Measurements from ENCODE around the gene PCDHGA2.
"Not testable (repeated sequence)": the region's sequence is repeated elsewhere in the genome, so short reads cannot be mapped to it uniquely, and the experiment has no call there.

Gene PCDHGA2

DNA sequence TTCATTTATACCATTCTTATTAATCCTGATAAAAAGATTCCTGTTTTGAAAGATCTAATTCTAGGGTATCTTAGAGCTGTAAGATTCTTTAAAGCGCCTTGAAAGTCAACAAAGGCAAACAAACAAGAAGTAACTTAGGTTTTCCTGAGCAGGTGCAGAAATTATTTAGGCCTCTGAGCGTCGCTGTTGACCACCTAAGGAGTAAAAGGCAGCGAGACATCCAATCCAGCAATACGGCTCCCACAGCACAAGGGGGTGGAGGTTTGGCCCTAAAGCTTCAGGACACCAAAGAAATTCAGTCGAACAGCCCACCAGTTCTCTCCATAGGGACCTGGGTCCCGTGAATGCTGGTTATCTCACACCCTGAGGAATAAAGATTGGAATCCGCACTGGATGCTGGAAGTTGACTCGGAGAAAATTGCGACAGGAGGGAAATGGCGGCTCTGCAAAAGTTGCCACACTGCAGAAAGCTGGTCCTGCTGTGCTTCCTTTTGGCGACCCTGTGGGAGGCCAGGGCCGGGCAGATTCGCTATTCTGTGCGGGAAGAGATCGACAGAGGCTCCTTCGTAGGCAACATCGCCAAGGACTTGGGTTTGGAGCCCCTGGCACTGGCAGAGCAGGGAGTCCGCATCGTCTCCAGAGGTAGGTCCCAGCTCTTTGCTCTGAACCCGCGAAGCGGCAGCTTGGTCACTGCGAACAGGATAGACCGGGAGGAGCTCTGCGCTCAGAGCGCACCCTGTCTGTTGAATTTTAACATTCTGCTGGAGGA lies at the start of gene PCDHGA2:
Gene PCDHGA2 (plus strand): TSS at position 223 of the 769 bp plus-strand sequence.
- TF ChIP-seq, protein P1, sequence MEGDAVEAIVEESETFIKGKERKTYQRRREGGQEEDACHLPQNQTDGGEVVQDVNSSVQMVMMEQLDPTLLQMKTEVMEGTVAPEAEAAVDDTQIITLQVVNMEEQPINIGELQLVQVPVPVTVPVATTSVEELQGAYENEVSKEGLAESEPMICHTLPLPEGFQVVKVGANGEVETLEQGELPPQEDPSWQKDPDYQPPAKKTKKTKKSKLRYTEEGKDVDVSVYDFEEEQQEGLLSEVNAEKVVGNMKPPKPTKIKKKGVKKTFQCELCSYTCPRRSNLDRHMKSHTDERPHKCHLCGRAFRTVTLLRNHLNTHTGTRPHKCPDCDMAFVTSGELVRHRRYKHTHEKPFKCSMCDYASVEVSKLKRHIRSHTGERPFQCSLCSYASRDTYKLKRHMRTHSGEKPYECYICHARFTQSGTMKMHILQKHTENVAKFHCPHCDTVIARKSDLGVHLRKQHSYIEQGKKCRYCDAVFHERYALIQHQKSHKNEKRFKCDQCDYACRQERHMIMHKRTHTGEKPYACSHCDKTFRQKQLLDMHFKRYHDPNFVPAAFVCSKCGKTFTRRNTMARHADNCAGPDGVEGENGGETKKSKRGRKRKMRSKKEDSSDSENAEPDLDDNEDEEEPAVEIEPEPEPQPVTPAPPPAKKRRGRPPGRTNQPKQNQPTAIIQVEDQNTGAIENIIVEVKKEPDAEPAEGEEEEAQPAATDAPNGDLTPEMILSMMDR (IDR thresholded peaks at IDR 0.05; ENCODE audit: low read depth, low read length, missing control alignments): peak; percentile 44
- H3K4me3 ChIP-seq (ENCODE audit: low read depth, low read length): peak within 1 kb of the TSS; percentile 30
- DNase-seq (ENCODE audit: low read depth): peak; percentile 16

DNA sequence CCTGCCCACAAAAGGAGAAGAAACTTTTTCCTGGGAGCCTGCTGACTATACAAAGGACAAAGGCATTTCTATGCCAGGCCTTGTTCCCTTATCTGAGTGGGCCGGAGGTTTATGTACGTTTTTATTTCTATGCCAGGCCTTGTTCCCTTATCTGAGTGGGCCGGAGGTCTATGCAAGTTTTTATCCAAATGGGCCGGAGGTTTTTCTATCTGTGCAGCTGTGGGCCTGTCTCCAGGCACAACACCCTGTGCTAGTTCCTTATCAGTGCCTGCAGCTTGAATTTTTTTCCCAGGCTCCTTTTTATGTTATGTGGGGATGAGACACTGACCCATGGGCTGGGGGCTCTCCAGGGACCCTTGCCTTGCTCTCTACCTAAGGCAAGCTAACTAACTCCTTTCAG lies 40.2 kb upstream of the PCDHGA2 start:
- no peak overlapping the region for H3K4me3 ChIP-seq (ENCODE audit: low read depth, low read length)
- in situ Hi-C loops (cut with HindIII; ENCODE audit: low sequenced_read_pairs): no loop called here
- TF ChIP-seq, protein P1 (IDR thresholded peaks at IDR 0.05; ENCODE audit: low read depth, low read length, missing control alignments): no peak
- no peak for DNase-seq (ENCODE audit: low read depth)

More for the DNA sequence above, at the start of gene PCDHGA2:
- in situ Hi-C loops (cut with HindIII; ENCODE audit: low sequenced_read_pairs): loop anchor here (5.0 kb wide), 1 partner anchor 49 kb away; the partner anchor contains the start of gene PCDHGB4

GRCh38 chr5:141303756-141304155 lies 34.8 kb upstream of the PCDHGA2 start, which contains the start of gene SLC25A2:
Gene SLC25A2, minus strand, starts transcription at chr5:141304049. Its CDS starts 184 bp downstream, at chr5:141303865.
- no peak for DNase-seq (ENCODE audit: low read depth)
- in situ Hi-C loops (cut with HindIII; ENCODE audit: low sequenced_read_pairs): no loop called here
- TF ChIP-seq, protein P1 (IDR thresholded peaks at IDR 0.05; ENCODE audit: low read depth, low read length, missing control alignments): no peak
- H3K4me3 ChIP-seq (ENCODE audit: low read depth, low read length): no peak within 1 kb of the TSS

DNA sequence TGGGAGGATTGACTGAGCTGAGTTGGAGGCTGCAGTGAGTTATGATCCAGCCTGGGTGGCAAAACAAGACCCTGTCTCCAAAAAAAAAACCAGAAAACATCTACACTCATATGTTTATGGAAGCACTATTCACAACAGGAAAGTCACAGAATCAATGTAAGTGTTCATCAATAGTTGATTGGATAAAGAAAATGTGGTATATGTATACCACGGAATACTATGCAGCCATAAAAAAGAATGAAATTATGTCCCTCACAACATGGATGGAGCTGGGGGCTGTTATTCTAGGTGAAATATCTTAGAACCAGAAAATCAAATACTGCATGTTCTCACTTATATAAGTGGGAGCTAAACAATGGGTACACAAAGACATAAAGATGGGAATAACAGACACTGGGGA lies 31.9 kb upstream of the PCDHGA2 start:
- H3K4me3 ChIP-seq (ENCODE audit: low read depth, low read length): no peak overlapping the region
- in situ Hi-C loops (cut with HindIII; ENCODE audit: low sequenced_read_pairs): no loop called here
- TF ChIP-seq, protein P1 (IDR thresholded peaks at IDR 0.05; ENCODE audit: low read depth, low read length, missing control alignments): no peak
- DNase-seq (ENCODE audit: low read depth): no peak

- in situ Hi-C loops (cut with HindIII; ENCODE audit: low sequenced_read_pairs): no loop called here
- TF ChIP-seq, protein P1 (IDR thresholded peaks at IDR 0.05; ENCODE audit: low read depth, low read length, missing control alignments): no peak
- H3K4me3 ChIP-seq (ENCODE audit: low read depth, low read length): no peak overlapping the region
- DNase-seq (ENCODE audit: low read depth): no peak
Measured at GRCh38 chr5:141313711-141314110, 24.8 kb upstream of the PCDHGA2 start.

- DNase-seq (ENCODE audit: low read depth); H3K4me3 ChIP-seq (ENCODE audit: low read depth, low read length); in situ Hi-C loops (cut with HindIII; ENCODE audit: low sequenced_read_pairs): not testable (repeated sequence)
Measured at GRCh38 chr5:141316963-141317362, 21.6 kb upstream of the PCDHGA2 start.

DNA sequence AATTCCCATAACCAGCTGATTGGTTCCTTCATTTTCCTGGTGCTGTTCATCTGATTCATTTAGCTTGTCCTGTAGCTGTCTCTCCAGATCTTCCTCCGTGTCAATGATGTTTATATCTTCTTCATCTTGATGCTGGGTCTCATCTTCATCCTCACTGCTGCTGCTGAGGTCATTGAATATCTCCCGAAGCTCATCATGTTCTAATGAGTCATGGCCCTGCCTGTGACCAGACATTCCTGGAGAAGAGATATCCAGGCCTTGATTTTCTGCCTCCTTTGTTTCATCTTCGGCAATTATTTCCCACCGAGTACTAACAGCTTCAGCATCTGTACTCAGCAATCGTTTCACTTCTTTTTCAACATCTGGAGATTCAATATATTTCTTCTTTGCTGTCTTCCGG lies 19.4 kb upstream of the PCDHGA2 start:
- no peak overlapping the region for H3K4me3 ChIP-seq (ENCODE audit: low read depth, low read length)
- in situ Hi-C loops (cut with HindIII; ENCODE audit: low sequenced_read_pairs): no loop called here
- TF ChIP-seq, protein P1 (IDR thresholded peaks at IDR 0.05; ENCODE audit: low read depth, low read length, missing control alignments): no peak
- no peak for DNase-seq (ENCODE audit: low read depth)

All from astrocyte of the cerebellum (primary cell).